Cardiac fibroblast (primary cell): ENCODE results near the gene ATP8A2.
A peak's percentile ranks its signal among the peaks of the same experiment; 100 is the strongest.
"Not testable (repeated sequence)": the region's sequence is repeated elsewhere in the genome, so short reads cannot be mapped to it uniquely, and the experiment has no call there.

Experiments used
- DNase-seq, 2 donors: peaks; one replicate each; pipeline versions ENCODE4 v3.0.0 to v3.0.0-alpha.2; 2010; ENCODE audit warnings: low read depth in 2 of 2
- H3K4me3 ChIP-seq, 2 donors: replicated peaks in 1 of 2; 1 replicate in 1 of 2; 2 replicates in 1 of 2; pipeline ENCODE4 v1.5.1; 2011; ENCODE audit warnings: low read depth in 2 of 2, low read length in 2 of 2, mild to moderate bottlenecking in 2 of 2, moderate library complexity in 1 of 2
- CTCF ChIP-seq: IDR thresholded peaks from one replicate; pipeline ENCODE4 v1.5.1; 2011; ENCODE audit warnings: low read depth, mild to moderate bottlenecking, low read length, inconsistent platforms

ATP8A2 gene

GRCh38 chr13:25351404-25351803 is 20.4 kb upstream of the ATP8A2 start:
- no peak overlapping the region for H3K4me3 ChIP-seq
- TF ChIP-seq CTCF = no peak
- DNase-seq = no peak

- peak in 1 of 2 donors; percentile 13 for DNase-seq
- no peak for TF ChIP-seq CTCF
- no peak overlapping the region for H3K4me3 ChIP-seq
Observed at GRCh38 chr13:25352230-25352629, 19.5 kb upstream of the ATP8A2 start.

GRCh38 chr13:25352806-25353205 is 19.0 kb upstream of the ATP8A2 start:
- DNase-seq = no peak
- TF ChIP-seq CTCF = no peak
- H3K4me3 ChIP-seq = no peak overlapping the region

- DNase-seq = no peak
- no peak for TF ChIP-seq CTCF
- no peak overlapping the region for H3K4me3 ChIP-seq
Observed at GRCh38 chr13:25353344-25353743, 18.4 kb upstream of the ATP8A2 start.

- DNase-seq = no peak
- no peak for TF ChIP-seq CTCF
Observed at GRCh38 chr13:25354377-25354776, 17.4 kb upstream of the ATP8A2 start.

GRCh38 chr13:25360443-25360842 is 11.3 kb upstream of the ATP8A2 start:
- DNase-seq = not testable (repeated sequence)

More at GRCh38 chr13:25354377-25354776, 17.4 kb upstream of the ATP8A2 start:
- no peak overlapping the region for H3K4me3 ChIP-seq

GRCh38 chr13:25365720-25366235 is 6.0 kb upstream of the ATP8A2 start:
- H3K4me3 ChIP-seq = no peak overlapping the region
- no peak for DNase-seq
- TF ChIP-seq CTCF = no peak

More at GRCh38 chr13:25360443-25360842, 11.3 kb upstream of the ATP8A2 start:
- H3K4me3 ChIP-seq = not testable (repeated sequence)
